H1 (cell line): Measurements from ENCODE around the gene NCAM1. TPM values are rescaled to one million over a fixed set of nuclear protein-coding genes. Genes with fewer than 3 reads are reported as not detected.
"Not testable (repeated sequence)": the region's sequence is repeated elsewhere in the genome, so short reads cannot be mapped to it uniquely, and the experiment has no call there.

Source experiments
- CTCF ChIA-PET: fragments of 300-600 bp; sonication (Branson Sonifier 250); formaldehyde crosslinking; loops from one replicate; lab custom pipeline; 2021; ENCODE audit not compliant: partially characterized antibody; lab: Charles Lee
- POLR2A ChIA-PET: fragments of 300-600 bp; sonication (Branson Sonifier 250); formaldehyde crosslinking; loops from one replicate; lab custom pipeline; 2021; ENCODE audit warnings: inconsistent platforms; ENCODE audit not compliant: partially characterized antibody; lab: Charles Lee
- DNase-seq, 2 experiments: peaks; one replicate each; pipeline versions ENCODE4 v3.0.0 to v3.0.0-alpha.2; 2010 to 2022; ENCODE audit warnings: low spot score in 2 of 2, low read depth in 1 of 2, mixed read lengths in 1 of 2
- FAIRE-seq: peaks from 2 replicates; lab custom pipeline; 2011; peaks lifted over from hg19 to GRCh38; lab: Jason Lieb, UNC
- H2AFZ ChIP-seq: 2 replicates; pipeline ENCODE4 v1.8.1; 2012; ENCODE audit warnings: low read length, inconsistent platforms
- H2AK5ac ChIP-seq: 2 replicates; pipeline ENCODE4 v1.6.1; 2013; ENCODE audit warnings: low read depth, low read length
- H2BK120ac ChIP-seq: replicated peaks from 2 replicates; pipeline ENCODE3; 2013; ENCODE audit warnings: low read depth, low read length, inconsistent platforms
- H2BK12ac ChIP-seq: 2 replicates; pipeline ENCODE4 v1.6.1; 2013; ENCODE audit warnings: low read depth, low read length
- H2BK15ac ChIP-seq: 2 replicates; pipeline ENCODE4 v1.6.1; 2013; ENCODE audit warnings: low read length
- H2BK20ac ChIP-seq: 2 replicates; pipeline ENCODE4 v1.6.1; 2013; ENCODE audit warnings: low read length
- H2BK5ac ChIP-seq: 2 replicates; pipeline ENCODE4 v1.6.1; 2013; ENCODE audit warnings: low read depth, low read length
- H3K14ac ChIP-seq: 2 replicates; pipeline ENCODE4 v1.6.1; 2013; ENCODE audit warnings: inconsistent platforms; ENCODE audit not compliant: insufficient read length
- H3K18ac ChIP-seq: 2 replicates; pipeline ENCODE4 v1.6.1; 2013; ENCODE audit warnings: low read length; ENCODE audit errors: extremely low read depth
- H3K23ac ChIP-seq: 2 replicates; pipeline ENCODE4 v1.6.1; 2013; ENCODE audit warnings: inconsistent platforms; ENCODE audit not compliant: insufficient read length
- H3K23me2 ChIP-seq: 2 replicates; pipeline ENCODE4 v1.6.1; 2013; ENCODE audit warnings: low read depth, low read length
- H3K27ac ChIP-seq: 2 replicates; pipeline ENCODE4 v1.6.1; 2011; ENCODE audit warnings: low read depth, low read length, inconsistent platforms
- H3K27me3 ChIP-seq, 4 experiments: replicated peaks in 1 of 4; 1 replicate in 1 of 4; 2 replicates in 3 of 4; pipeline versions ENCODE4 v1.6.1 to v1.8.1; 2011 to 2013; ENCODE audit warnings: low read length in 3 of 4, mild to moderate bottlenecking in 3 of 4, inconsistent platforms in 2 of 4, mixed read lengths in 2 of 4, moderate library complexity in 1 of 4; ENCODE audit not compliant: control insufficient read depth in 3 of 4, insufficient read depth in 3 of 4; ENCODE audit errors: extremely low read depth in 1 of 4
- H3K36me3 ChIP-seq, 4 experiments: 2 replicates each; pipeline versions ENCODE4 v1.6.1 to v1.8.1; 2011 to 2013; ENCODE audit warnings: mild to moderate bottlenecking in 4 of 4, low read length in 3 of 4, moderate library complexity in 2 of 4, control low read depth in 1 of 4, inconsistent platforms in 1 of 4; ENCODE audit not compliant: insufficient read depth in 4 of 4, control insufficient read depth in 2 of 4
- H3K4ac ChIP-seq: replicated peaks from 2 replicates; pipeline ENCODE3; 2013; ENCODE audit warnings: low read length, low read depth, mixed read lengths, inconsistent platforms; ENCODE audit not compliant: insufficient read length
- H3K4me1 ChIP-seq, 4 experiments: replicated peaks in 1 of 4; 1 replicate in 1 of 4; 2 replicates in 3 of 4; pipeline versions ENCODE4 v1.6.1 to v1.8.1; 2011 to 2013; ENCODE audit warnings: low read length in 3 of 4, inconsistent platforms in 2 of 4, mixed read lengths in 1 of 4; ENCODE audit not compliant: insufficient read depth in 4 of 4, control insufficient read depth in 3 of 4
- H3K4me2 ChIP-seq, 2 experiments: 2 replicates each; pipeline versions ENCODE4 v1.6.1 to v1.8.1; 2011 to 2013; ENCODE audit warnings: low read depth in 2 of 2, low read length in 2 of 2, control low read depth in 1 of 2, inconsistent platforms in 1 of 2, mild to moderate bottlenecking in 1 of 2; ENCODE audit not compliant: insufficient read depth in 1 of 2
- H3K4me3 ChIP-seq, 4 experiments: fragments of 200-600, 300-600 bp in 1 of 4; sonication (generic), shearing (Covaris generic), sonication (Bioruptor Twin) in 1 of 4; 2 replicates each; pipeline versions ENCODE4 v1.5.1 to v1.8.1; 2011 to 2016; ENCODE audit warnings: low read length in 4 of 4, low read depth in 3 of 4, control low read depth in 2 of 4, inconsistent platforms in 2 of 4, mild to moderate bottlenecking in 2 of 4, mixed read lengths in 1 of 4, moderate library complexity in 1 of 4; ENCODE audit not compliant: insufficient read depth in 2 of 4; ENCODE audit errors: extremely low read depth in 1 of 4
- H3K56ac ChIP-seq: replicated peaks from 2 replicates; pipeline ENCODE3; 2013; ENCODE audit warnings: low read depth, mild to moderate bottlenecking, mixed read lengths, low read length, inconsistent platforms; ENCODE audit not compliant: insufficient read length
- H3K79me1 ChIP-seq: 2 replicates; pipeline ENCODE4 v1.6.1; 2013; ENCODE audit warnings: low read depth, low read length, control low read depth
- H3K79me2 ChIP-seq, 2 experiments: 2 replicates each; pipeline versions ENCODE4 v1.6.1 to v1.8.1; 2012 to 2013; ENCODE audit warnings: low read length in 2 of 2, mild to moderate bottlenecking in 2 of 2, inconsistent platforms in 1 of 2; ENCODE audit not compliant: insufficient read depth in 2 of 2, control insufficient read depth in 1 of 2
- H3K9ac ChIP-seq, 4 experiments: replicated peaks in 1 of 4; 1 replicate in 1 of 4; 2 replicates in 3 of 4; pipeline versions ENCODE4 v1.6.1 to v1.8.1; 2011 to 2013; ENCODE audit warnings: low read depth in 3 of 4, low read length in 3 of 4, control low read depth in 2 of 4, mild to moderate bottlenecking in 2 of 4, moderate library complexity in 2 of 4, inconsistent platforms in 1 of 4; ENCODE audit errors: extremely low read depth in 1 of 4
- H3K9me3 ChIP-seq, 2 experiments: 2 replicates each; pipeline versions ENCODE4 v1.6.1 to v1.8.1; 2012 to 2013; ENCODE audit warnings: mild to moderate bottlenecking in 2 of 2, moderate library complexity in 2 of 2, control low read depth in 1 of 2, inconsistent platforms in 1 of 2, low read depth in 1 of 2, low read length in 1 of 2, mixed read lengths in 1 of 2; ENCODE audit not compliant: insufficient read depth in 2 of 2
- H4K20me1 ChIP-seq, 2 experiments: replicated peaks in 1 of 2; 2 replicates each; pipeline versions ENCODE3 to v1.8.1; 2011 to 2013; ENCODE audit warnings: inconsistent platforms in 2 of 2, low read length in 2 of 2, mild to moderate bottlenecking in 1 of 2; ENCODE audit not compliant: insufficient read depth in 2 of 2, control insufficient read depth in 1 of 2
- H4K5ac ChIP-seq: 2 replicates; pipeline ENCODE4 v1.6.1; 2013; ENCODE audit warnings: low read length, low read depth, mixed read lengths, inconsistent platforms; ENCODE audit not compliant: insufficient read length
- H4K8ac ChIP-seq: 2 replicates; pipeline ENCODE4 v1.8.0; 2013; ENCODE audit warnings: mild to moderate bottlenecking, moderate library complexity, low read length, inconsistent platforms; ENCODE audit not compliant: insufficient read depth; ENCODE audit errors: extremely low read depth
- H4K91ac ChIP-seq: replicated peaks from 2 replicates; pipeline ENCODE3; 2013; ENCODE audit warnings: low read length, mixed read lengths, inconsistent platforms; ENCODE audit not compliant: insufficient read length
- WGBS, 2 experiments: shearing (Covaris generic) in 1 of 2; methylation state at CpG; one replicate each; pipeline versions ENCODE4 v1.1.6 to v1.1.7; 2013 to 2015; ENCODE audit warnings: low lambda C conversion rate in 2 of 2, mixed read lengths in 2 of 2, inconsistent platforms in 1 of 2, low coverage in 1 of 2, missing lambda C conversion rate in 1 of 2; ENCODE audit not compliant: insufficient replicate concordance in 2 of 2, insufficient coverage in 1 of 2, insufficient read length in 1 of 2; ENCODE audit errors: extremely low coverage in 1 of 2, missing lambda C conversion rate in 1 of 2; 5-methylcytosine and 5-hydroxymethylcytosine counted together
- polyA plus RNA-seq, 7 experiments: library from polyadenylated mRNA; depleted of rRNA in 3 of 7; stranded (reverse) in 5 of 7; unstranded in 2 of 7; fragments of >200 nt in 5 of 7; fragments of 200-250 nt in 2 of 7; gene quantifications; 1 replicate in 5 of 7; 2 replicates in 1 of 7; 4 replicates in 1 of 7; pipeline versions ENCODE4 v1.2.1 to v1.2.3, GENCODE V29; 2011 to 2013; ENCODE audit warnings: missing spikeins in 2 of 7, mixed read lengths in 2 of 7
- total RNA-seq: library from RNA; stranded (reverse); fragmentation: NEBNext Ultra II Directional; extraction: Animal tissue kit (Norgen Biotek cat#: 25700); gene quantifications from 2 replicates; pipeline ENCODE4 v1.2.1, GENCODE V29; 2021

The NCAM1 gene
- total and polyA plus RNA-seq, 2 of the 8 experiments (the other 6 are each of a cell fraction or from before 2014, with no cell fraction given) = 3.1 to 4.3 TPM

GRCh38 chr11:112924836-112925235, 36.4 kb upstream of the NCAM1 start:
- FAIRE-seq, H2AK5ac ChIP-seq, H4K8ac ChIP-seq, H3K4me2 ChIP-seq, H2BK12ac ChIP-seq, H2AFZ ChIP-seq, H3K36me3 ChIP-seq, H2BK120ac ChIP-seq, H3K4me3 ChIP-seq, H3K79me1 ChIP-seq, H2BK15ac ChIP-seq, H3K9ac ChIP-seq, POLR2A ChIA-PET, H3K23me2 ChIP-seq, H3K18ac ChIP-seq, H4K20me1 ChIP-seq, H3K14ac ChIP-seq, H4K91ac ChIP-seq, H4K5ac ChIP-seq, H3K23ac ChIP-seq, H3K4ac ChIP-seq, DNase-seq, H3K56ac ChIP-seq, H2BK5ac ChIP-seq, H3K79me2 ChIP-seq, H2BK20ac ChIP-seq, H3K27ac ChIP-seq, H3K9me3 ChIP-seq, H3K27me3 ChIP-seq: not testable (repeated sequence)
- 90% methylated on average over 6 of the region's 6 CpGs; no CpG with 5 or more reads in 1 of the 2 experiments for WGBS, 2 experiments
- CTCF ChIA-PET = interaction anchor here (0.6 to 1.3 kb wide), 3 partner anchors 32 to 641 kb away, joined by 3 to 4 read pairs (median 3); no protein-coding TSS in a partner anchor
- H3K4me1 ChIP-seq = peaks cover 0 to 12% (median 7%) of the 10 kb centered on the region in 4 experiments; a peak in 4 of 7 replicates
